IPS-18a (cell line): ENCODE results near the gene NDUFB11.

Experiments used
- H3K27ac ChIP-seq: one replicate; pipeline ENCODE4 v1.5.1; 2013; ENCODE audit warnings: low read length
- H3K27me3 ChIP-seq: one replicate; pipeline ENCODE4 v1.6.1; 2013; ENCODE audit warnings: mild to moderate bottlenecking, low read length; ENCODE audit not compliant: control insufficient read depth, insufficient read depth
- H3K36me3 ChIP-seq: one replicate; pipeline ENCODE4 v1.6.1; 2013; ENCODE audit warnings: low read depth, low read length; ENCODE audit not compliant: control insufficient read depth
- H3K4me1 ChIP-seq: one replicate; pipeline ENCODE4 v1.6.1; 2013; ENCODE audit warnings: low read depth, low read length; ENCODE audit not compliant: control insufficient read depth
- H3K4me3 ChIP-seq: one replicate; pipeline ENCODE4 v1.5.1; 2013; ENCODE audit warnings: low read length
- H3K9ac ChIP-seq: one replicate; pipeline ENCODE4 v1.6.1; 2013; ENCODE audit warnings: mild to moderate bottlenecking, low read length, moderate library complexity
- H3K9me3 ChIP-seq: one replicate; pipeline ENCODE4 v1.6.1; 2013; ENCODE audit warnings: low read depth, low read length; ENCODE audit not compliant: control insufficient read depth

Gene NDUFB11

GRCh38 chrX:47093860-47094259, 50.6 kb downstream of the NDUFB11 start:
- H3K9me3 ChIP-seq: peaks cover 10% of the 10 kb centered on the region
- H3K27me3 ChIP-seq: no peaks in the 10 kb centered on the region
- H3K4me1 ChIP-seq: peaks cover 12% of the 10 kb centered on the region
- no peak overlapping the region for H3K27ac ChIP-seq
- H3K36me3 ChIP-seq: no peaks in the 10 kb centered on the region
- H3K4me3 ChIP-seq: no peak overlapping the region
- no peak overlapping the region for H3K9ac ChIP-seq

GRCh38 chrX:47093248-47093647, 51.3 kb downstream of the NDUFB11 start:
- Histone ChIP-seq H3K36me3 (no peaks in the 10 kb centered on the region), H3K27me3 (no peaks in the 10 kb centered on the region), H3K9ac (no peak overlapping the region), H3K27ac (no peak overlapping the region), H3K9me3 (peaks cover 10% of the 10 kb centered on the region), H3K4me3 (no peak overlapping the region), H3K4me1 (peaks cover 12% of the 10 kb centered on the region)
